IMR-90 (cell line): ENCODE results near the gene PRKCE. TPM values are rescaled to one million over a fixed set of nuclear protein-coding genes. Genes with fewer than 3 reads are reported as not detected.

Experiments
- ATAC-seq: fragments of 200-7000 bp; cut with Tn5 transposase; 2 replicates; pipeline ENCODE4 v1.9.1; 2020; ENCODE audit warnings: low read depth, mild to moderate bottlenecking, moderate library complexity
- BruUV-seq: library from RNA; stranded (reverse); fragments of 400-500 nt; replicated peaks from 2 replicates; lab custom pipeline; 2021; lab: Mats Ljungman, UMichigan
- CTCF ChIA-PET: fragments of 300-600 bp; formaldehyde crosslinking; extraction: SDS; loops from one replicate; lab custom pipeline; 2021; ENCODE audit warnings: antibody characterized with exemption; lab: Yijun Ruan, JAX
- POLR2A ChIA-PET: fragments of 300-600 bp; sonication (Branson Sonifier 250); formaldehyde crosslinking; loops from one replicate; lab custom pipeline; 2022; ENCODE audit warnings: antibody characterized with exemption; ENCODE audit not compliant: unreplicated experiment; lab: Charles Lee
- DNase-seq: peaks from one replicate; pipeline ENCODE4 v3.0.0; 2013
- H2AFZ ChIP-seq: replicated peaks from 2 replicates; pipeline ENCODE3; 2013; ENCODE audit warnings: low read length, mild to moderate bottlenecking; ENCODE audit not compliant: poor library complexity
- H2AK5ac ChIP-seq: 2 replicates; pipeline ENCODE4 v1.6.1; 2013; ENCODE audit warnings: low read depth, low read length, inconsistent platforms
- H2AK9ac ChIP-seq: replicated peaks from 2 replicates; pipeline ENCODE3; 2013; ENCODE audit warnings: mild to moderate bottlenecking, low read depth, low read length, moderate library complexity; ENCODE audit not compliant: poor library complexity
- H2BK120ac ChIP-seq: 2 replicates; pipeline ENCODE4 v1.6.1; 2013; ENCODE audit warnings: low read depth, low read length, inconsistent platforms
- H2BK15ac ChIP-seq: 3 replicates; pipeline ENCODE4 v1.6.1; 2013; ENCODE audit warnings: low read depth, low read length, inconsistent platforms
- H2BK20ac ChIP-seq: 2 replicates; pipeline ENCODE4 v1.6.1; 2013; ENCODE audit warnings: low read depth, mild to moderate bottlenecking, inconsistent platforms, low read length, moderate library complexity
- H2BK5ac ChIP-seq: 2 replicates; pipeline ENCODE4 v1.6.1; 2013; ENCODE audit warnings: mild to moderate bottlenecking, low read depth, low read length, inconsistent platforms; ENCODE audit not compliant: poor library complexity, severe bottlenecking
- H3K14ac ChIP-seq: replicated peaks from 2 replicates; pipeline ENCODE4 v1.6.1; 2013; ENCODE audit warnings: low read depth, low read length, inconsistent platforms
- H3K18ac ChIP-seq: 2 replicates; pipeline ENCODE4 v1.6.1; 2013; ENCODE audit warnings: low read depth, low read length, control low read depth
- H3K23ac ChIP-seq: 2 replicates; pipeline ENCODE4 v1.6.1; 2013; ENCODE audit warnings: low read depth, low read length, inconsistent platforms
- H3K27ac ChIP-seq: 2 replicates; pipeline ENCODE4 v1.5.1; 2013; ENCODE audit warnings: mild to moderate bottlenecking, control low read depth, low read length; ENCODE audit not compliant: insufficient read depth
- H3K27me3 ChIP-seq: 2 replicates; pipeline ENCODE4 v1.6.1; 2013; ENCODE audit warnings: low read length; ENCODE audit not compliant: control insufficient read depth, insufficient read depth
- H3K36me3 ChIP-seq: 2 replicates; pipeline ENCODE4 v1.6.1; 2013; ENCODE audit warnings: low read length, mixed read lengths; ENCODE audit not compliant: control insufficient read depth, insufficient read depth
- H3K4ac ChIP-seq: 2 replicates; pipeline ENCODE4 v1.6.1; 2013; ENCODE audit warnings: low read depth, low read length, inconsistent platforms
- H3K4me1 ChIP-seq: 2 replicates; pipeline ENCODE4 v1.6.1; 2013; ENCODE audit warnings: low read length, mixed read lengths; ENCODE audit not compliant: control insufficient read depth, insufficient read depth
- H3K4me2 ChIP-seq: 2 replicates; pipeline ENCODE4 v1.6.1; 2013; ENCODE audit warnings: low read depth, mild to moderate bottlenecking, control low read depth, low read length, moderate library complexity
- H3K4me3 ChIP-seq: 2 replicates; pipeline ENCODE4 v1.5.1; 2013; ENCODE audit warnings: low read depth, mild to moderate bottlenecking, control low read depth, low read length, moderate library complexity; ENCODE audit not compliant: insufficient read depth
- H3K56ac ChIP-seq: 2 replicates; pipeline ENCODE4 v1.6.1; 2013; ENCODE audit warnings: low read length, inconsistent platforms; ENCODE audit not compliant: insufficient read depth; ENCODE audit errors: extremely low read depth
- H3K79me1 ChIP-seq, 2 experiments: 2 replicates each; pipeline ENCODE4 v1.6.1; 2013; ENCODE audit warnings: low read length in 2 of 2, inconsistent platforms in 1 of 2, low read depth in 1 of 2
- H3K9ac ChIP-seq: 2 replicates; pipeline ENCODE4 v1.6.1; 2013; ENCODE audit warnings: low read depth, low read length, control low read depth
- H3K9me1 ChIP-seq: 2 replicates; pipeline ENCODE4 v1.6.1; 2013; ENCODE audit warnings: low read length, inconsistent platforms; ENCODE audit not compliant: insufficient read depth
- H3K9me3 ChIP-seq: 2 replicates; pipeline ENCODE4 v1.6.1; 2013; ENCODE audit warnings: low read length; ENCODE audit not compliant: control insufficient read depth, insufficient read depth
- H4K20me1 ChIP-seq: 2 replicates; pipeline ENCODE4 v1.6.1; 2013; ENCODE audit warnings: low read length, inconsistent platforms; ENCODE audit not compliant: insufficient read depth
- H4K5ac ChIP-seq: 2 replicates; pipeline ENCODE4 v1.6.1; 2013; ENCODE audit warnings: mild to moderate bottlenecking, low read depth, low read length, control low read depth
- H4K8ac ChIP-seq, 2 experiments: 2 replicates each; pipeline ENCODE4 v1.6.1; 2013; ENCODE audit warnings: low read depth in 2 of 2, low read length in 2 of 2, control low read depth in 1 of 2, inconsistent platforms in 1 of 2
- H4K91ac ChIP-seq: 2 replicates; pipeline ENCODE4 v1.6.1; 2013; ENCODE audit warnings: low read depth, low read length, inconsistent platforms; ENCODE audit not compliant: insufficient read depth
- BHLHE40 ChIP-seq: fragments of 150-350 bp; IDR thresholded peaks from 2 replicates; pipeline ENCODE4 v1.6.1; 2016; ENCODE audit warnings: mild to moderate bottlenecking, low read depth, low read length
- CEBPB ChIP-seq: IDR thresholded peaks from 2 replicates; pipeline ENCODE4 v1.6.1; 2012; ENCODE audit warnings: low read depth, low read length, improper control_type of control experiment
- CHD1 ChIP-seq: IDR thresholded peaks from 2 replicates; pipeline ENCODE4 v1.6.1; 2012; ENCODE audit warnings: low read depth, low read length, improper control_type of control experiment
- MAFK ChIP-seq: IDR thresholded peaks from 2 replicates; pipeline ENCODE4 v1.6.1; 2012; ENCODE audit warnings: low read depth, low read length, improper control_type of control experiment
- MAZ ChIP-seq: IDR thresholded peaks from 2 replicates; pipeline ENCODE4 v1.6.1; 2012; ENCODE audit warnings: low read depth, mild to moderate bottlenecking, low read length, improper control_type of control experiment, moderate library complexity, borderline replicate concordance
- MXI1 ChIP-seq: IDR thresholded peaks from 2 replicates; pipeline ENCODE4 v1.6.1; 2012; ENCODE audit warnings: low read depth, mild to moderate bottlenecking, low read length, moderate library complexity, borderline replicate concordance
- NFE2L2 ChIP-seq: fragments of 150-350 bp; IDR thresholded peaks from 2 replicates; pipeline ENCODE4 v1.6.1; 2016; ENCODE audit warnings: low read depth, mild to moderate bottlenecking, low read length
- POLR2A ChIP-seq: IDR thresholded peaks from 2 replicates; pipeline ENCODE4 v1.6.1; 2012; ENCODE audit warnings: mild to moderate bottlenecking, low read depth, low read length
- RAD21 ChIP-seq: IDR thresholded peaks from 2 replicates; pipeline ENCODE4 v1.6.1; 2012; ENCODE audit warnings: low read length, improper control_type of control experiment
- RCOR1 ChIP-seq: IDR thresholded peaks from 2 replicates; pipeline ENCODE4 v1.6.1; 2012; ENCODE audit warnings: mild to moderate bottlenecking, low read length, improper control_type of control experiment; ENCODE audit not compliant: insufficient replicate concordance
- RFX5 ChIP-seq: IDR thresholded peaks from 2 replicates; pipeline ENCODE4 v1.8.0; 2012; ENCODE audit warnings: low read depth, mild to moderate bottlenecking, low read length, moderate library complexity
- SMC3 ChIP-seq: fragments of 150-350 bp; IDR thresholded peaks from 2 replicates; pipeline ENCODE4 v1.6.1; 2016; ENCODE audit warnings: low read depth, mild to moderate bottlenecking, antibody characterized with exemption, low read length, moderate library complexity
- WGBS, 2 experiments: methylation state at CpG; one replicate each; pipeline versions ENCODE4 v1.1.5 to v1.1.7; 2013; ENCODE audit warnings: missing lambda C conversion rate in 2 of 2; ENCODE audit not compliant: insufficient read length in 1 of 2; ENCODE audit errors: extremely low coverage in 2 of 2; 5-methylcytosine and 5-hydroxymethylcytosine counted together
- dilution Hi-C: fragments of 300-500 bp; cut with HindIII; formaldehyde crosslinking; loops from one replicate; pipeline ENCODE4 v1.14.3; 2018; ENCODE audit warnings: low sequenced_read_pairs; ENCODE audit not compliant: unreplicated experiment
- in situ Hi-C: fragments of 300-500 bp; cut with MboI; formaldehyde crosslinking; loops from 3 replicates; pipeline ENCODE4 v1.14.3; 2019; ENCODE audit warnings: low sequenced_read_pairs, inconsistent platforms, mixed read lengths
- intact Hi-C: fragments of 100-400 bp; cut with micrococcal nuclease; formaldehyde crosslinking; loops from 2 replicates; pipeline ENCODE4 v1.10.0; 2022
- polyA plus RNA-seq, 3 experiments: library from polyadenylated mRNA; depleted of rRNA; stranded (reverse); fragments of >200 nt; gene quantifications; 2 replicates each; pipeline ENCODE4 v1.2.3, GENCODE V29; 2012; ENCODE audit warnings: low replicate concordance in 1 of 3
- total RNA-seq: library from RNA; depleted of rRNA; stranded (reverse); fragments of >200 nt; gene quantifications from 2 replicates; pipeline ENCODE4 v1.2.3, GENCODE V29; 2012
- TF ChIP-seq, protein P1 (sequence below): fragments of 150-350 bp; IDR thresholded peaks from 2 replicates; pipeline ENCODE4 v1.6.1; 2017; ENCODE audit warnings: mild to moderate bottlenecking, antibody characterized with exemption, low read length, low read depth
- TF ChIP-seq, protein P2 (sequence below): fragments of 150-350 bp; IDR thresholded peaks from 2 replicates; pipeline ENCODE4 v1.6.1; 2016; ENCODE audit warnings: low read depth, mild to moderate bottlenecking, low read length, moderate library complexity, borderline replicate concordance

The PRKCE gene
- total and polyA plus RNA-seq, 2 of the 4 experiments (the other 2 are of a cell fraction) = 8.1 to 32.4 TPM

DNA sequence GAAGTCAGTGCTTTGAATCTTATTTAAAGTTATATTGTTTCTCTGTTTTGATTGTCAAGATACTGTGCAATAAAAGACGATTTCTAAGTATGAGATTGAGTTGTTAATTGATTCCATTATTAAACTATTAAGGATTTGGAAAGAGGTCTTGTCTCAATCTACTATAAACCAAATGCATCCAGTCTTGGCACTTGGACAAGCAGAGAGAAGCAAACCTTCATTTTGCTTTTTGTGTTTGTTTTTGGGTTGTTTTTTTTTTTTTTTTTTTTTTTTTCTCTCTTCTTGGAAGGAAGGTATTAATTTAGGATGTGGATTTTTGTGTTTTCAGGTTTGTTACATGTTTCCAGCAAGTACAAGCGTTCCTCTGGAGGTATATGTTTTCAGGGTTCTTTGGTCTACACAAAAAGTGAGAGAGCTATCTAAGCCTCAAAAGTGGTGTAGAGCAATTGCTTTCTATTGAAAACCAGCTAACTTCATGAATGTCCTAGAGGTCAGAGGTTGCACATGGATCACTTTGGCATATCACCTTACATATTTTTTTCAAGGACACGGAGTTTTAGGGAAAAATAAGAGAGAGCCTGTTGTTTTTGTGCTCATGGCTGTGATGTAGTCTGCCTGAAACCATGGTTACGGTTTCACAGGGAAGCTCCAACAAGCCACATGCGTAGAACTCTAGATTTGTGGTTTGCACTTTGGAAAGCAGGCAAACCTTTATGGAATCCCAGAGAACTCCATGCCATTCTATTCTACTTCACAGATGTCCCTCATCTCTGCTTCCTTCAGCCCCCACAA lies 1.8 kb downstream of the PRKCE start:
- no peak overlapping the region for H4K8ac ChIP-seq
- peak overlapping the region; percentile 85; the same call in 1 of the 2 replicates for H3K9ac ChIP-seq
- in situ Hi-C loops = no loop called here
- TF ChIP-seq MAZ (no peak), RCOR1 (no peak), RFX5 (no peak), SMC3 (no peak), MXI1 (no peak), MAFK (no peak), NFE2L2 (no peak), CHD1 (no peak), RAD21 (no peak), CEBPB (no peak), POLR2A (no peak), BHLHE40 (no peak)
- TF ChIP-seq, protein P1, sequence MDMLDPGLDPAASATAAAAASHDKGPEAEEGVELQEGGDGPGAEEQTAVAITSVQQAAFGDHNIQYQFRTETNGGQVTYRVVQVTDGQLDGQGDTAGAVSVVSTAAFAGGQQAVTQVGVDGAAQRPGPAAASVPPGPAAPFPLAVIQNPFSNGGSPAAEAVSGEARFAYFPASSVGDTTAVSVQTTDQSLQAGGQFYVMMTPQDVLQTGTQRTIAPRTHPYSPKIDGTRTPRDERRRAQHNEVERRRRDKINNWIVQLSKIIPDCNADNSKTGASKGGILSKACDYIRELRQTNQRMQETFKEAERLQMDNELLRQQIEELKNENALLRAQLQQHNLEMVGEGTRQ = no peak
- TF ChIP-seq, protein P2, sequence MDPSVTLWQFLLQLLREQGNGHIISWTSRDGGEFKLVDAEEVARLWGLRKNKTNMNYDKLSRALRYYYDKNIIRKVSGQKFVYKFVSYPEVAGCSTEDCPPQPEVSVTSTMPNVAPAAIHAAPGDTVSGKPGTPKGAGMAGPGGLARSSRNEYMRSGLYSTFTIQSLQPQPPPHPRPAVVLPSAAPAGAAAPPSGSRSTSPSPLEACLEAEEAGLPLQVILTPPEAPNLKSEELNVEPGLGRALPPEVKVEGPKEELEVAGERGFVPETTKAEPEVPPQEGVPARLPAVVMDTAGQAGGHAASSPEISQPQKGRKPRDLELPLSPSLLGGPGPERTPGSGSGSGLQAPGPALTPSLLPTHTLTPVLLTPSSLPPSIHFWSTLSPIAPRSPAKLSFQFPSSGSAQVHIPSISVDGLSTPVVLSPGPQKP = no peak

More for the DNA sequence above, 1.8 kb downstream of the PRKCE start:
- H3K14ac ChIP-seq = no peak overlapping the region
- no peak overlapping the region for H4K5ac ChIP-seq
- H2BK120ac ChIP-seq = no peak overlapping the region
- no peak overlapping the region for H2AK9ac ChIP-seq
- no peak overlapping the region for H2BK20ac ChIP-seq
- intact Hi-C loops = loop anchor here (5.0 kb wide), 1 partner anchor 104 kb away; no protein-coding TSS in a partner anchor
- 0 out of 2 replicates have a peak, but pooled peaks cover 2% of the 10 kb centered on the region for H3K36me3 ChIP-seq
- H2BK15ac ChIP-seq = no peak overlapping the region
- H3K4me3 ChIP-seq = peak overlapping the region; percentile 49
- POLR2A ChIA-PET = no interaction called here
- H3K18ac ChIP-seq = no peak overlapping the region
- peaks cover 12% of the 10 kb centered on the region; the same call in 1 of the 2 replicates for H4K20me1 ChIP-seq
- no peaks in the 10 kb centered on the region for H3K9me3 ChIP-seq
- H2BK5ac ChIP-seq = no peak overlapping the region
- no peaks in the 10 kb centered on the region for H3K27me3 ChIP-seq
- H3K4ac ChIP-seq = no peak overlapping the region
- H3K9me1 ChIP-seq = no peaks in the 10 kb centered on the region
- no peak for ATAC-seq
- CTCF ChIA-PET = interaction anchor here (0.7 kb wide), 1 partner anchor 125 kb away, joined by 3 read pairs; no protein-coding TSS in a partner anchor
- H2AK5ac ChIP-seq = no peak overlapping the region
- WGBS, 2 experiments = no CpG with 5 or more reads among the region's 5 CpGs
- dilution Hi-C loops = no loop called here
- peaks cover 27 to 59% of the 10 kb centered on the region in 2 experiments for H3K79me1 ChIP-seq
- no peak overlapping the region for H4K91ac ChIP-seq
- H3K23ac ChIP-seq = peak overlapping the region; percentile 49; the same call in 1 of the 2 replicates
- DNase-seq = no peak
- BruUV-seq = no TSS peak
- no peak overlapping the region for H2AFZ ChIP-seq
- peaks cover 2% of the 10 kb centered on the region for H3K4me1 ChIP-seq
- H3K27ac ChIP-seq = no peak overlapping the region
- no peak overlapping the region for H3K56ac ChIP-seq
- H3K4me2 ChIP-seq = peak overlapping the region; percentile 97
